ENCODE data around the gene RASAL1. TPM values are rescaled to one million over a fixed set of nuclear protein-coding genes. Genes with fewer than 3 reads are reported as not detected.

Gene RASAL1
- polyA plus RNA-seq, 3 donors: not detected

DNA sequence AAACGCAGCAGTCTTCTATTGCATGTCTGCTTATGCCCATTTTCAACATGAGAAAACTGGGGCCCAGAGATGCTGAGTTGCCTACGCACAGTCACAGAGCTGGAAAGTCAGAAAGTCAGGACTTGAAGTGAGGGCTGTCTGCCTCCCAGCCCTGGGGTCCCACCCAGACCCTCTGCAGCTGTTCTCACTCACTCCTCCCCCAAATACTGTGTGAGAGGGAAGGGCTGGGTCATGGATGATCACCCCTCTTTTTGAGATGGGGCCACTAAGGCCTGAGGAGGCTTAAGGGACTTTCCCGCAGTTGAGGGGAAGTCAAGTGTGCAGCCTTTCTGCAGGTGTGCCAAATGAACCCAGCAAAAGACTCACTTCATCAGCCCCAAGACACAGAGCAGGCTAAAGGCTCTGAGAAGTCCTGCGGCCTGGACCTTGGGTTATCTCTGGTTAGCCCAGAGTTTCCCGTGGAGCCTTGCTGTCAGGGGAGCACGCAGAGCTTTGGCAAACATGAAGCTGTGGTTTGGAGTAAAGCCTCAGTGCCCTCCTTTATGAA is 60.4 kb downstream of the RASAL1 start:
- 87% methylated on average over 3 of the region's 6 CpGs for WGBS (ENCODE audit: insufficient coverage)
- no peak overlapping the region for H3K27ac ChIP-seq (ENCODE audit: low read depth in 1 of 2, low read length in 2 of 2)
- TF ChIP-seq, protein P1, sequence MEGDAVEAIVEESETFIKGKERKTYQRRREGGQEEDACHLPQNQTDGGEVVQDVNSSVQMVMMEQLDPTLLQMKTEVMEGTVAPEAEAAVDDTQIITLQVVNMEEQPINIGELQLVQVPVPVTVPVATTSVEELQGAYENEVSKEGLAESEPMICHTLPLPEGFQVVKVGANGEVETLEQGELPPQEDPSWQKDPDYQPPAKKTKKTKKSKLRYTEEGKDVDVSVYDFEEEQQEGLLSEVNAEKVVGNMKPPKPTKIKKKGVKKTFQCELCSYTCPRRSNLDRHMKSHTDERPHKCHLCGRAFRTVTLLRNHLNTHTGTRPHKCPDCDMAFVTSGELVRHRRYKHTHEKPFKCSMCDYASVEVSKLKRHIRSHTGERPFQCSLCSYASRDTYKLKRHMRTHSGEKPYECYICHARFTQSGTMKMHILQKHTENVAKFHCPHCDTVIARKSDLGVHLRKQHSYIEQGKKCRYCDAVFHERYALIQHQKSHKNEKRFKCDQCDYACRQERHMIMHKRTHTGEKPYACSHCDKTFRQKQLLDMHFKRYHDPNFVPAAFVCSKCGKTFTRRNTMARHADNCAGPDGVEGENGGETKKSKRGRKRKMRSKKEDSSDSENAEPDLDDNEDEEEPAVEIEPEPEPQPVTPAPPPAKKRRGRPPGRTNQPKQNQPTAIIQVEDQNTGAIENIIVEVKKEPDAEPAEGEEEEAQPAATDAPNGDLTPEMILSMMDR (IDR thresholded peaks at IDR 0.05): no peak
- no peaks in the 10 kb centered on the region for H3K36me3 ChIP-seq (replicated peaks in 1 of 2; ENCODE audit: control insufficient read depth in 1 of 2, insufficient read depth in 2 of 2, low read length in 2 of 2)
- H3K27me3 Mint-ChIP-seq (ENCODE audit: low read depth in 3 of 3): peaks cover 34 to 45% (median 37%) of the 10 kb centered on the region in 3 donors
- H3K9ac ChIP-seq (ENCODE audit: insufficient read depth, low read length, poor library complexity, severe bottlenecking): no peak overlapping the region
- H3K4me2 ChIP-seq (replicated peaks; ENCODE audit: extremely low read depth, low read length, poor library complexity, severe bottlenecking): no peak overlapping the region
- H3K4me1 Mint-ChIP-seq: no peaks in the 10 kb centered on the region
- H3K27me3 ChIP-seq (ENCODE audit: control insufficient read depth in 2 of 2, insufficient read depth in 2 of 2, low read length in 2 of 2): peaks cover 13 to 25% of the 10 kb centered on the region in 2 donors
- H3K4me1 ChIP-seq (ENCODE audit: control insufficient read depth in 1 of 2, insufficient read depth in 2 of 2, low read length in 2 of 2): no peaks in the 10 kb centered on the region
- no peak overlapping the region for H3K27ac Mint-ChIP-seq
- H2AFZ ChIP-seq (ENCODE audit: insufficient read depth, low read depth, low read length, poor library complexity, severe bottlenecking): no peak overlapping the region
- intact Hi-C loops (cut with micrococcal nuclease): no loop called here
- DNase-seq: no peak
- H3K4me3 ChIP-seq (replicated peaks in 1 of 3; ENCODE audit: low read depth in 2 of 3, low read length in 3 of 3): no peak overlapping the region
- H4K20me1 ChIP-seq (ENCODE audit: insufficient read depth, low read length): no peaks in the 10 kb centered on the region
- H3K4me3 Mint-ChIP-seq: no peak overlapping the region
- no peaks in the 10 kb centered on the region for H3K9me3 Mint-ChIP-seq
- no peaks in the 10 kb centered on the region for H3K36me3 Mint-ChIP-seq
- H3K79me2 ChIP-seq (ENCODE audit: insufficient read depth, low read length): no peaks in the 10 kb centered on the region
- H3K9me3 ChIP-seq (replicated peaks in 1 of 2; ENCODE audit: control insufficient read depth in 1 of 2, insufficient read depth in 1 of 2, low read length in 2 of 2): no peaks in the 10 kb centered on the region

DNA sequence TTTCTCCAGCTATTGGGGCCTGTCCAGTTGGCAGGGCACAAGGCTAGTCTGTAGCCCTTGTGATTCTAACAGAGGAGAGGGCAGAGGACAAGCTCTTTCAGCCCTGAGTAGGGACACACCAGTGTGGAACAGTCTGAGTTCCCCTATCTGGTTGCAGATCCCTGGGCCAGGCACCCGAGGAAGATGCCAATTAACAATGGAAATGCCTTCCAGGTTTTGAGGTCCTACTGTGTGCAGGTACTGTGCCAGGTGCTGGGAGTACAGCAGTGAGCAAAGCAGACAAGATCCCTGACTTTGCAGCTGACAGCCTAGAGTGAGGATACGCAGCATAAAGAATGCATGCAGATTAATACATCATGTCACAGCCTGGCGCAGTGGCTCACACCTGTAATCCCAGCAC is 62.0 kb downstream of the RASAL1 start:
- Histone ChIP-seq H3K4me1 (ENCODE audit: control insufficient read depth in 1 of 2, insufficient read depth in 2 of 2, low read length in 2 of 2) (no peaks in the 10 kb centered on the region), H4K20me1 (ENCODE audit: insufficient read depth, low read length) (no peaks in the 10 kb centered on the region), H3K9ac (ENCODE audit: insufficient read depth, low read length, poor library complexity, severe bottlenecking) (no peak overlapping the region), H3K9me3 (replicated peaks in 1 of 2; ENCODE audit: control insufficient read depth in 1 of 2, insufficient read depth in 1 of 2, low read length in 2 of 2) (no peaks in the 10 kb centered on the region), H3K27me3 (ENCODE audit: control insufficient read depth in 2 of 2, insufficient read depth in 2 of 2, low read length in 2 of 2) (peaks cover 7 to 18% of the 10 kb centered on the region in 2 donors), H3K4me3 (replicated peaks in 1 of 3; ENCODE audit: low read depth in 2 of 3, low read length in 3 of 3) (no peak overlapping the region), H2AFZ (ENCODE audit: insufficient read depth, low read depth, low read length, poor library complexity, severe bottlenecking) (no peak overlapping the region), H3K36me3 (replicated peaks in 1 of 2; ENCODE audit: control insufficient read depth in 1 of 2, insufficient read depth in 2 of 2, low read length in 2 of 2) (no peaks in the 10 kb centered on the region), H3K79me2 (ENCODE audit: insufficient read depth, low read length) (no peaks in the 10 kb centered on the region), H3K27ac (ENCODE audit: low read depth in 1 of 2, low read length in 2 of 2) (no peak overlapping the region), H3K4me2 (replicated peaks; ENCODE audit: extremely low read depth, low read length, poor library complexity, severe bottlenecking) (no peak overlapping the region)
- Mint-ChIP-seq H3K4me1 (no peaks in the 10 kb centered on the region), H3K27me3 (ENCODE audit: low read depth in 3 of 3) (peaks cover 23 to 32% (median 29%) of the 10 kb centered on the region in 3 donors), H3K9me3 (no peaks in the 10 kb centered on the region), H3K27ac (no peak overlapping the region), H3K4me3 (no peak overlapping the region), H3K36me3 (no peaks in the 10 kb centered on the region)
- WGBS (ENCODE audit: insufficient coverage): 60% methylated on average over 2 of the region's 3 CpGs
- no peak for DNase-seq
- intact Hi-C loops (cut with micrococcal nuclease): no loop called here
- TF ChIP-seq, protein P1 (IDR thresholded peaks at IDR 0.05): no peak
